ENCODE results near the gene CD163L1. TPM values are rescaled to one million over a fixed set of nuclear protein-coding genes. Genes with fewer than 3 reads are reported as not detected.
A peak's percentile ranks its signal among the peaks of the same experiment; 100 is the strongest.
"Not testable (repeated sequence)": the region's sequence is repeated elsewhere in the genome, so short reads cannot be mapped to it uniquely, and the experiment has no call there.

Gene CD163L1
- total and polyA plus RNA-seq, 7 experiments from 2014 or later, result 0.47 to 2.1 (median 1.5) TPM; not detected in 4

- ChIA-PET CTCF (no interaction called here), POLR2A (no interaction called here)
- Histone ChIP-seq H3K4me3 (ENCODE audit: low read length) (no peak overlapping the region), H3K36me3 (ENCODE audit: control insufficient read depth in 2 of 3, insufficient read depth in 3 of 3, low read length in 3 of 3) (no peaks in the 10 kb centered on the region), H3K27ac (ENCODE audit: low read depth, low read length) (no peak overlapping the region), H3K27me3 (ENCODE audit: control insufficient read depth in 2 of 2, insufficient read depth in 2 of 2, low read length in 2 of 2) (no peaks in the 10 kb centered on the region), H3K4me1 (ENCODE audit: control insufficient read depth in 2 of 2, insufficient read depth in 2 of 2, low read length in 2 of 2) (peaks cover 0 to 22% of the 10 kb centered on the region in 2 donors), H3K9me3 (ENCODE audit: control insufficient read depth in 2 of 3, low read length in 3 of 3) (peaks cover 0 to 5% (median 0%) of the 10 kb centered on the region in 3 experiments)
- no peak for DNase-seq
- intact Hi-C loops (cut with micrococcal nuclease), result no loop called here
- Mint-ChIP-seq H3K9me3 (peaks cover 6 to 38% (median 19%) of the 10 kb centered on the region in 11 donors), H3K27ac (no peak overlapping the region), H3K27me3 (peaks cover 0 to 14% (median 5%) of the 10 kb centered on the region in 5 donors), H3K36me3 (peaks cover 3 to 19% (median 12%) of the 10 kb centered on the region in 5 donors), H3K4me3 (no peak overlapping the region), H3K4me1 (peaks cover 0 to 19% (median 16%) of the 10 kb centered on the region in 7 donors)
- ATAC-seq, result peak; percentile 48
Observed at GRCh38 chr12:7344833-7345606, 98.9 kb downstream of the CD163L1 start.

GRCh38 chr12:7339675-7340074, 104.3 kb downstream of the CD163L1 start:
- Histone ChIP-seq H3K9me3 (ENCODE audit: control insufficient read depth in 2 of 3, low read length in 3 of 3) (peaks cover 0 to 3% (median 0%) of the 10 kb centered on the region in 3 experiments), H3K27me3 (ENCODE audit: control insufficient read depth in 2 of 2, insufficient read depth in 2 of 2, low read length in 2 of 2) (no peaks in the 10 kb centered on the region), H3K27ac (ENCODE audit: low read depth, low read length) (no peak overlapping the region), H3K36me3 (ENCODE audit: control insufficient read depth in 2 of 3, insufficient read depth in 3 of 3, low read length in 3 of 3) (no peaks in the 10 kb centered on the region), H3K4me3 (ENCODE audit: low read length) (no peak overlapping the region), H3K4me1 (ENCODE audit: control insufficient read depth in 2 of 2, insufficient read depth in 2 of 2, low read length in 2 of 2) (peaks cover 0 to 9% of the 10 kb centered on the region in 2 donors)
- ChIA-PET POLR2A (no interaction called here), CTCF (no interaction called here)
- H3K36me3 Mint-ChIP-seq, result peaks cover 0 to 17% (median 9%) of the 10 kb centered on the region in 5 donors
- DNase-seq, result no peak
- intact Hi-C loops (cut with micrococcal nuclease), result no loop called here
- no peak for ATAC-seq
- no peak overlapping the region for H3K27ac Mint-ChIP-seq
- peaks cover 9 to 26% (median 13%) of the 10 kb centered on the region in 11 donors for H3K9me3 Mint-ChIP-seq
- peaks cover 0 to 11% (median 6%) of the 10 kb centered on the region in 7 donors for H3K4me1 Mint-ChIP-seq
- no peak overlapping the region for H3K4me3 Mint-ChIP-seq
- H3K27me3 Mint-ChIP-seq, result peaks cover 0 to 12% (median 2%) of the 10 kb centered on the region in 5 donors

GRCh38 chr12:7337790-7338189, 106.2 kb downstream of the CD163L1 start:
- DNase-seq; H3K4me1 ChIP-seq (ENCODE audit: control insufficient read depth in 2 of 2, insufficient read depth in 2 of 2, low read length in 2 of 2); H3K36me3 ChIP-seq (ENCODE audit: control insufficient read depth in 2 of 3, insufficient read depth in 3 of 3, low read length in 3 of 3); POLR2A ChIA-PET; intact Hi-C loops (cut with micrococcal nuclease); H3K4me3 ChIP-seq (ENCODE audit: low read length); ATAC-seq; H3K36me3 Mint-ChIP-seq; H3K9me3 ChIP-seq (ENCODE audit: control insufficient read depth in 2 of 3, low read length in 3 of 3); H3K27ac Mint-ChIP-seq; CTCF ChIA-PET; H3K27me3 ChIP-seq (ENCODE audit: control insufficient read depth in 2 of 2, insufficient read depth in 2 of 2, low read length in 2 of 2); H3K4me3 Mint-ChIP-seq; H3K4me1 Mint-ChIP-seq; H3K27ac ChIP-seq (ENCODE audit: low read depth, low read length): not testable (repeated sequence)
- peaks cover 3 to 15% (median 9%) of the 10 kb centered on the region in 11 donors for H3K9me3 Mint-ChIP-seq
- peaks cover 0 to 13% (median 3%) of the 10 kb centered on the region in 5 donors for H3K27me3 Mint-ChIP-seq

GRCh38 chr12:7327918-7328317, 116.0 kb downstream of the CD163L1 start:
- ChIA-PET POLR2A (no interaction called here), CTCF (interaction anchor here (0.6 kb wide), 1 partner anchor 347 kb away, joined by 3 read pairs; no protein-coding TSS in a partner anchor)
- Histone ChIP-seq H3K27me3 (ENCODE audit: control insufficient read depth in 2 of 2, insufficient read depth in 2 of 2, low read length in 2 of 2) (no peaks in the 10 kb centered on the region), H3K36me3 (ENCODE audit: control insufficient read depth in 2 of 3, insufficient read depth in 3 of 3, low read length in 3 of 3) (no peaks in the 10 kb centered on the region), H3K4me1 (ENCODE audit: control insufficient read depth in 2 of 2, insufficient read depth in 2 of 2, low read length in 2 of 2) (no peaks in the 10 kb centered on the region), H3K27ac (ENCODE audit: low read depth, low read length) (no peak overlapping the region), H3K4me3 (ENCODE audit: low read length) (no peak overlapping the region), H3K9me3 (ENCODE audit: control insufficient read depth in 2 of 3, low read length in 3 of 3) (no peaks in the 10 kb centered on the region)
- peaks cover 0 to 4% (median 0%) of the 10 kb centered on the region in 7 donors for H3K4me1 Mint-ChIP-seq
- no peak overlapping the region for H3K4me3 Mint-ChIP-seq
- intact Hi-C loops (cut with micrococcal nuclease), result loop anchor here in 1 of 2 donors (10.0 kb wide), 1 partner anchor 307 kb away; no protein-coding TSS in a partner anchor
- H3K36me3 Mint-ChIP-seq, result peaks cover 0 to 5% (median 0%) of the 10 kb centered on the region in 5 donors
- no peak for ATAC-seq
- no peak overlapping the region for H3K27ac Mint-ChIP-seq
- no peak for DNase-seq
- H3K27me3 Mint-ChIP-seq, result peaks cover 25 to 35% (median 30%) of the 10 kb centered on the region in 5 donors
- peaks cover 0 to 13% (median 7%) of the 10 kb centered on the region in 11 donors for H3K9me3 Mint-ChIP-seq

- H3K9me3 ChIP-seq (ENCODE audit: control insufficient read depth in 2 of 3, low read length in 3 of 3), result no peaks in the 10 kb centered on the region
- ChIA-PET CTCF (no interaction called here), POLR2A (no interaction called here)
- no peak overlapping the region for H3K27ac ChIP-seq (ENCODE audit: low read depth, low read length)
- DNase-seq, result no peak
- Mint-ChIP-seq H3K27ac (no peak overlapping the region), H3K4me3 (no peak overlapping the region), H3K9me3 (no peaks in the 10 kb centered on the region), H3K4me1 (no peaks in the 10 kb centered on the region), H3K36me3 (no peaks in the 10 kb centered on the region), H3K27me3 (peaks cover 13 to 29% (median 17%) of the 10 kb centered on the region in 5 donors)
- H3K36me3 ChIP-seq (ENCODE audit: control insufficient read depth in 2 of 3, insufficient read depth in 3 of 3, low read length in 3 of 3), result no peaks in the 10 kb centered on the region
- H3K4me3 ChIP-seq (ENCODE audit: low read length), result no peak overlapping the region
- no peak for ATAC-seq
- H3K4me1 ChIP-seq (ENCODE audit: control insufficient read depth in 2 of 2, insufficient read depth in 2 of 2, low read length in 2 of 2), result no peaks in the 10 kb centered on the region
- intact Hi-C loops (cut with micrococcal nuclease), result loop anchor here in 1 of 2 donors (10.0 kb wide), 1 partner anchor 311 kb away; no protein-coding TSS in a partner anchor
- H3K27me3 ChIP-seq (ENCODE audit: control insufficient read depth in 2 of 2, insufficient read depth in 2 of 2, low read length in 2 of 2), result no peaks in the 10 kb centered on the region
Observed at GRCh38 chr12:7324176-7324575, 119.8 kb downstream of the CD163L1 start.

- Mint-ChIP-seq H3K36me3 (no peaks in the 10 kb centered on the region), H3K27ac (no peak overlapping the region), H3K27me3 (peaks cover 3 to 23% (median 7%) of the 10 kb centered on the region in 5 donors), H3K9me3 (no peaks in the 10 kb centered on the region), H3K4me1 (no peaks in the 10 kb centered on the region), H3K4me3 (no peak overlapping the region)
- H3K27me3 ChIP-seq (ENCODE audit: control insufficient read depth in 2 of 2, insufficient read depth in 2 of 2, low read length in 2 of 2), result no peaks in the 10 kb centered on the region
- no peaks in the 10 kb centered on the region for H3K4me1 ChIP-seq (ENCODE audit: control insufficient read depth in 2 of 2, insufficient read depth in 2 of 2, low read length in 2 of 2)
- ATAC-seq (no peak), DNase-seq (no peak)
- H3K36me3 ChIP-seq (ENCODE audit: control insufficient read depth in 2 of 3, insufficient read depth in 3 of 3, low read length in 3 of 3), result no peaks in the 10 kb centered on the region
- no peak overlapping the region for H3K27ac ChIP-seq (ENCODE audit: low read depth, low read length)
- intact Hi-C loops (cut with micrococcal nuclease), result loop anchor here in 1 of 2 donors (10.0 kb wide), 1 partner anchor 312 kb away; no protein-coding TSS in a partner anchor
- no peak overlapping the region for H3K4me3 ChIP-seq (ENCODE audit: low read length)
- ChIA-PET POLR2A (no interaction called here), CTCF (no interaction called here)
- no peaks in the 10 kb centered on the region for H3K9me3 ChIP-seq (ENCODE audit: control insufficient read depth in 2 of 3, low read length in 3 of 3)
Observed at GRCh38 chr12:7322599-7322998, 121.4 kb downstream of the CD163L1 start.

Measured in naive thymus-derived CD4-positive, alpha-beta T cell (primary cell).